CD4-positive, alpha-beta T cell treated with Interleukin-15 for 1 hour (primary cell): Measurements from ENCODE around the gene SNTB2.

Experiments
- DNase-seq: peaks from one replicate; pipeline ENCODE4 v3.0.0-alpha.2; 2020

SNTB2 gene

DNA sequence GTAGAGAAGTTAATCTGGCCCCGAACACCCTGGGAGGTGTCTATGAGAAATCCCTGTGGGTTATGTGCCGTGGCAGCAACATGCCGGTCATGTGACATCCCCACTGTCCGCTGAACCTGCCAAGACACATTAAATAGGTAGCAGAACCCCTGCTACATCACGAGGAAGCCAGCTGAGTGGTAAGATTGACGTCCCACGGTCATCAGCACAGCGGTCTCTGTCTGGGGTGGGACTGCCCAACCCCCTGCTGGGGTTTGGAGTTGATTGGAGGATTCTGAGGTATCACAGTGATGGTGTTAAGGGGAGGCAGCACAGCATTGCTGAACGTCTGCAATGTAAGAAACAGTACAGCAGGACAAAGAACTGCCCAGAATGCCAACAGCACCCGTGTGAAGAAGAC, 162.6 kb downstream of the SNTB2 start:
- DNase-seq: no peak

GRCh38 chr16:69350536-69351133, 163.7 kb downstream of the SNTB2 start:
- DNase-seq: no peak

DNA sequence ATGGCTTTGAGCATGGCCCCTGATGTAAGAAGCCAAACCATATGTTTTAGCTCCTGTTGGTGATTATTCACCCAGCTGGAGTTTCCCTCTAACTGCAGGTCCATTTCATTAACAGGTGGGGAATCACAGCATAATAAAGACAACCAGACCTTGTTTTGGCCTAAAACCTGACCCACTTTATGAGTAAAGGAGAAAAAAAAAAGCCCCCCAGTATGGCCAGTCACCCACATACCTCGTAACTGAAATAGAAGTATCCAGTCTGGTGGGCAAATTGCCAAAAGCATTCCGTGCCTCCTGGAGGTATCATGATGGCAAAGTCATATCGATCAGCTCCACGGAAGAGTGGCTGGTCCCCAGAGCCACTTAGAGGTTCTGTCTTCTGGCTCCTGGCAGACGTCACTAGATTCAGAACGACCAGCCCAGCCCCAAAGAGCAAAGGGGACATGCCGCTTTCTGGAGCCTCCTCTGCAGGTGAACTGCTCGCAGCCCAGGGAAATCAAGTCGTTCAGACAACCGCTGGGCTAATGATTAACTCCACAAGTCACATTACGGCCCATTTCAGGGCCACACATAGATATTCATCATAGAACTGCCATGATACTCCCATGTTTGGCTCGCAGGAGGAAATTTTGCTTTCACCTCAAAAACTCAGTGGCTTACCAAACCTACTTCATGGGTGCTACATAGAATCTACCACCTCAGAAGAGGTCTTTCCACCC, 164.5 kb downstream of the SNTB2 start, which contains the start of gene TMED6:
Gene TMED6, minus strand, starts transcription at position 478 of the 719 bp plus-strand sequence. Its CDS starts 33 bp downstream, at position 445.
- DNase-seq: no peak
